Neural crest cell (in vitro differentiated cells): ENCODE measurements around the gene RBM4. TPM values are rescaled to one million over a fixed set of nuclear protein-coding genes. Genes with fewer than 3 reads are reported as not detected.

Source experiments
- DNase-seq: peaks from one replicate; pipeline ENCODE4 v3.0.0; 2021; ENCODE audit warnings: low read depth, mixed read lengths, low spot score
- H3K27ac Mint-ChIP-seq: one replicate; pipeline ENCODE4 v1.8.0; 2021; ENCODE audit warnings: mild to moderate bottlenecking, mixed read lengths; ENCODE audit not compliant: unreplicated experiment
- H3K27me3 Mint-ChIP-seq: 2 replicates; pipeline ENCODE4 v1.8.0; 2021; ENCODE audit warnings: low read depth, mild to moderate bottlenecking, mixed read lengths
- H3K36me3 Mint-ChIP-seq: 2 replicates; pipeline ENCODE4 v1.8.0; 2021; ENCODE audit warnings: low read depth, mild to moderate bottlenecking, mixed read lengths
- H3K4me1 Mint-ChIP-seq: 2 replicates; pipeline ENCODE4 v1.8.0; 2021; ENCODE audit warnings: mixed read lengths
- H3K4me3 Mint-ChIP-seq: one replicate; pipeline ENCODE4 v1.8.0; 2021; ENCODE audit warnings: mild to moderate bottlenecking, mixed read lengths
- H3K9me3 Mint-ChIP-seq: 2 replicates; pipeline ENCODE4 v1.8.0; 2021; ENCODE audit warnings: mixed read lengths
- total RNA-seq: library from RNA; stranded (reverse); gene quantifications from 2 replicates; pipeline ENCODE4 v1.2.1, GENCODE V29; 2021
- TF ChIP-seq, protein P1 (sequence below): fragments of 200-600 bp; sonication (generic); conservative IDR thresholded peaks from 2 replicates; pipeline ENCODE4 v1.5.0; 2021; ENCODE audit warnings: antibody characterized with exemption, mild to moderate bottlenecking

RBM4 gene
- total RNA-seq, 1 donor from 2014 or later: 268 TPM

DNA sequence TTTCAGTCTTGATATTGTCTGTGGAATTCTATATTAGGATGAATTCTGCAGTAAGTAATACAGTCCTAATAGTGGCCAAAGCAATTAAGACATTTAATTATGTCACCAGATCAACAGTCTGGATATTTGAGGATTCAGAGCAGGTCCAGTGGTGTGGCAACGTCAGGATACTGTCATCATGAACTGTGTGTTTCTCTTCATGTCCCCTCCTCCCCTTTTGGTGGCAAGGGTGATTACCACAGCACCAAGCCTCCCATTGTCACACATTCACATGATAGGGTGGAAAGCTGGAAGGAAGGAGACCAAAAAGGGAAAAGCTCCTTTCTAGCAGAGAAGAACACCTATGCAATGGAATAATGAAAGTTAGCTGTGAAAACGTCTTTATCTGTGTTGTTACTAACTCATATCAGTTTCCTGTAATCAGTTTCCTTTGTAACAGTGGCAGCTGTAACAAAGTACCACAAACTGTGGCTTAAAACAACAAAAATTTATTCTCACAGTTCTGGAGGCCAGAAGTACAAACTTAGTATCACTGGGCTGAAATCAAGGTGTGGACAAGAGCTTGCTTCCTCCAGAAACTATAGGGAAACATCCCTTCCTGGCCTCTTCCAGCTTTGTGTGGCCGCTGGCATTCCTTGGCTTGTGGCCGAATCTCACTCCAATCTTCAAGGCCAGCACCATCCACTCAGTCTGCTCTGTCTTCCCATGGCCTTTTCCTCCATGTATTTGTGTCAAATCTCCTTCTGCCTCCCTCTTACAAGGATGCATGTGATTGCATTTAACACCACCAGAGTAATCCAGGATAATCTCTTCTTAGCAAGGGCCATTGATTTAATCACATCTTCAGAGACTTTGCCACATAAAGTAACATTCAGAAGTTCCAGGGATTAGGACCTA is 28.5 kb upstream of the RBM4 start:
- Mint-ChIP-seq H3K36me3 (peaks cover 2% of the 10 kb centered on the region), H3K4me1 (no peaks in the 10 kb centered on the region), H3K4me3 (no peak overlapping the region), H3K9me3 (no peaks in the 10 kb centered on the region), H3K27me3 (no peaks in the 10 kb centered on the region), H3K27ac (peak overlapping the region; percentile 11)
- DNase-seq: no peak
- TF ChIP-seq, protein P1, sequence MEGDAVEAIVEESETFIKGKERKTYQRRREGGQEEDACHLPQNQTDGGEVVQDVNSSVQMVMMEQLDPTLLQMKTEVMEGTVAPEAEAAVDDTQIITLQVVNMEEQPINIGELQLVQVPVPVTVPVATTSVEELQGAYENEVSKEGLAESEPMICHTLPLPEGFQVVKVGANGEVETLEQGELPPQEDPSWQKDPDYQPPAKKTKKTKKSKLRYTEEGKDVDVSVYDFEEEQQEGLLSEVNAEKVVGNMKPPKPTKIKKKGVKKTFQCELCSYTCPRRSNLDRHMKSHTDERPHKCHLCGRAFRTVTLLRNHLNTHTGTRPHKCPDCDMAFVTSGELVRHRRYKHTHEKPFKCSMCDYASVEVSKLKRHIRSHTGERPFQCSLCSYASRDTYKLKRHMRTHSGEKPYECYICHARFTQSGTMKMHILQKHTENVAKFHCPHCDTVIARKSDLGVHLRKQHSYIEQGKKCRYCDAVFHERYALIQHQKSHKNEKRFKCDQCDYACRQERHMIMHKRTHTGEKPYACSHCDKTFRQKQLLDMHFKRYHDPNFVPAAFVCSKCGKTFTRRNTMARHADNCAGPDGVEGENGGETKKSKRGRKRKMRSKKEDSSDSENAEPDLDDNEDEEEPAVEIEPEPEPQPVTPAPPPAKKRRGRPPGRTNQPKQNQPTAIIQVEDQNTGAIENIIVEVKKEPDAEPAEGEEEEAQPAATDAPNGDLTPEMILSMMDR: no peak

DNA sequence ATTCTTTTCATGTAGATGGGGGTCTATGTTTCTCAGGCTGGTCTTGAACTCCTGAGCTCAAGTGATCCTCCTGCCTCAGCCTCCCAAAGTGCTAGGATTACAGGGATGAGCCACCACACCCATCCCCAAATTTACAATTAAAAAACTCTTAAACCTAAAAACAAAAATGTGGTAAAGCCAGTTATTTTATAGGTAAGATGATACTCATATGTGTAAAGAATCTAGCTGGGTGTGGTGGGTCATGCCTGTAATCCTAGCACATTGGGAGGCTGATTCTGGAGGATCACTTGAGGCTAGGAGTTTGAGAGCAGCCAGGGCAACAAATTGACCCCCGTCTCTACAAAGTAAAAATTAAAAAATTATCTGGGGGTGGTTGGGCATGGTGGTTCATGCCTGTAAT is 26.0 kb upstream of the RBM4 start:
- H3K4me3 Mint-ChIP-seq: no peak overlapping the region
- TF ChIP-seq, protein P1: no peak

DNA sequence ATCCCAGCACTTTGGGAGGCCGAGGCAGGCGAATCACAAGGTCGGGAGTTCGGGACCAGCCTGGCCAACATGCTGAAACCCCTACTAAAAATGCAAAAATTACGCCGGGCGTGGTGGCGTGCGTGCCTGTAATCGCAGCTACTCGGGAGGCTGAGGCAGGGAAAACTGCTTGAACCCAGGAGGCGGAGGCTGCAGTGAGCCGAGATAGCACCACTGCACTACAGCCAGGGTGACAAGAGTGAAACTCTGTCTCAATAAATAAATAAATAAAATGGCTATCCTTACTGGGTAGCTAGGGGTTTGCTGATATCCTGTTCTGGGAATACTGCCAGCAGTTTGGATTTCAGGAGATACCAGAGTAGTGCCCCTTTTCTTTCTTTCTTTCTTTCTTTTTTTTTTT is 24.4 kb upstream of the RBM4 start:
- Mint-ChIP-seq H3K4me3 (no peak overlapping the region), H3K27ac (no peak overlapping the region), H3K27me3 (no peaks in the 10 kb centered on the region), H3K9me3 (no peaks in the 10 kb centered on the region), H3K36me3 (peaks cover 8% of the 10 kb centered on the region), H3K4me1 (peaks cover 30% of the 10 kb centered on the region)
- TF ChIP-seq, protein P1: no peak
- DNase-seq: no peak

More for the DNA sequence above, 26.0 kb upstream of the RBM4 start:
- H3K27ac Mint-ChIP-seq: no peak overlapping the region
- H3K4me1 Mint-ChIP-seq: peaks cover 15% of the 10 kb centered on the region
- no peak for DNase-seq
- H3K27me3 Mint-ChIP-seq: no peaks in the 10 kb centered on the region
- no peaks in the 10 kb centered on the region for H3K9me3 Mint-ChIP-seq
- H3K36me3 Mint-ChIP-seq: peaks cover 3% of the 10 kb centered on the region

DNA sequence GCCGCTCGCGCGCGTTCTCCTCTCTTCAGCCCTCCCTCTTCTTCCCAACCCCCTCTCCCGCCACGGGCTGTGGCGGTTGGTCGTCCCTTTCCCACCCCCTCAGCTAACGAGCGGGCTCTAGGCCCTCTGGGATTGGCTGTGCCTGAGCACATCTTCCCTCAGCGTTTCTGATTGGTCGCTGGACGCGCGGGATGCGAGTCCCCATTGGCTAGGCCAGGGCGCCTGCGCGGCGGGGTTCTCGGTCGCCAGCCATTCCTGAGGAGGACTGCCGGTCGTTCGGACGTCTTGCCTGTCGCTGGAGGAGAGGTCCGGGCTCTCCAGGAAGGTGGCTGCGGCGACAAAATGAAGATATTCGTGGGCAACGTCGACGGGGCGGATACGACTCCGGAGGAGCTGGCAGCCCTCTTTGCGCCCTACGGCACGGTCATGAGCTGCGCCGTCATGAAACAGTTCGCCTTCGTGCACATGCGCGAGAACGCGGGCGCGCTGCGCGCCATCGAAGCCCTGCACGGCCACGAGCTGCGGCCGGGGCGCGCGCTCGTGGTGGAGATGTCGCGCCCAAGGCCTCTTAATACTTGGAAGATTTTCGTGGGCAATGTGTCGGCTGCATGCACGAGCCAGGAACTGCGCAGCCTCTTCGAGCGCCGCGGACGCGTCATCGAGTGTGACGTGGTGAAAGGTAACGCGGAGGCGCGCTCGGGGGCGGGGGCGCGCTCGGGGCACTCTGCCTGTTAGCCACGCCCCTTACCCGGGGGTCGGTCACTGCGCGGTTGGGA is 21.9 kb upstream of the RBM4 start, which contains the start of gene RBM14:
TSS of gene RBM14 (plus strand) at position 252 of the 776 bp plus-strand sequence. CDS start at position 343, 91 bp downstream.
- Mint-ChIP-seq H3K36me3 (peaks cover 12% of the 10 kb centered on the region), H3K9me3 (no peaks in the 10 kb centered on the region), H3K4me3 (peak within 1 kb of the TSS; percentile 99), H3K27me3 (no peaks in the 10 kb centered on the region), H3K27ac (peak within 1 kb of the TSS; percentile 99), H3K4me1 (peaks cover 42% of the 10 kb centered on the region)
- DNase-seq: peak; percentile 95
- TF ChIP-seq, protein P1: no peak

DNA sequence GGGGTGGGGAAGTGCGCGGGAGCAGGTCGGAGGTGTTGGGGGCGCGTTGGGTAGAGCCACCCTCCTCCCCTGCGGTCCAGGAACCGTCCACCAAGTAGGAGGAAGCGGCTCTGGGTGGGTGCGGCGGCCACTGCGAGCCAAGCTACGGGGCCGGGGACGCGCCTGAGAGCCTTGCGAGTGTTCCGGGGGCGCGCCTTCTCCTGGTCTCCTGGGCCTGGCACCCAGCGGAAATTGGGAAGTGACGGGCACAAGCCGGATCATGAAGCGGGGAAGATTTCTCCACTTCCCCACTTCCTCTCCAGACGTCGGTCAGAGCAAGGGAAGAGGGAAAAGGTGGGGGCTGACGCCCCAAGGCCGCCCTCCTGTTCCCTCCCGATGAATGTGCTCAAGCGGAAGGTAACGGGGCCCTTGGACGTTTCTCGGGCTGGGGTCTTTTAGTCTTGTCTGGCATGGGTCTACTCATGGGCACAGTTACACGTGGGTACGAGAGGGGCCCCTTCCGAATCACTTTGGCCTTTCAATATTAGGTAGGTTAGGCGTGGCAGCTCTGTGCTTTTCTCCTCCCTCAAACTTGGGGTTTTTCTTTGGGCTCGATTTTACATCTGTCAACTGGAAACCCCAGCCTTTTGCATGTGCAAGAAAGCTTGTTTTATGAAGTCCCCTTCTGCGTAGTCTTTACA is 21.2 kb upstream of the RBM4 start:
- no peak for DNase-seq
- H3K27ac Mint-ChIP-seq: peak overlapping the region; percentile 99
- no peaks in the 10 kb centered on the region for H3K9me3 Mint-ChIP-seq
- TF ChIP-seq, protein P1: no peak
- peaks cover 12% of the 10 kb centered on the region for H3K36me3 Mint-ChIP-seq
- no peaks in the 10 kb centered on the region for H3K27me3 Mint-ChIP-seq
- H3K4me1 Mint-ChIP-seq: peaks cover 42% of the 10 kb centered on the region
- peak overlapping the region; percentile 99 for H3K4me3 Mint-ChIP-seq
